Activated naive CD8-positive, alpha-beta T cell treated with anti-CD3 and anti-CD28 coated beads for 36 hours (primary cell): ENCODE results near the gene TADA3. TPM values are rescaled to one million over a fixed set of nuclear protein-coding genes. Genes with fewer than 3 reads are reported as not detected.

Experiments used
- DNase-seq: peaks from one replicate; pipeline ENCODE4 v3.0.0; 2021
- H3K27ac Mint-ChIP-seq: one replicate; pipeline ENCODE4 v1.8.0; 2022; ENCODE audit warnings: mild to moderate bottlenecking, moderate library complexity, mixed read lengths
- H3K27me3 Mint-ChIP-seq: one replicate; pipeline ENCODE4 v1.8.0; 2022; ENCODE audit warnings: mild to moderate bottlenecking, mixed read lengths
- H3K36me3 Mint-ChIP-seq: one replicate; pipeline ENCODE4 v1.8.0; 2021; ENCODE audit warnings: mild to moderate bottlenecking, mixed read lengths
- H3K4me1 Mint-ChIP-seq: one replicate; pipeline ENCODE4 v1.8.0; 2021; ENCODE audit warnings: mixed read lengths
- H3K4me3 Mint-ChIP-seq: one replicate; pipeline ENCODE4 v1.8.0; 2022; ENCODE audit warnings: mild to moderate bottlenecking, moderate library complexity, mixed read lengths
- H3K9me3 Mint-ChIP-seq: one replicate; pipeline ENCODE4 v1.8.0; 2022; ENCODE audit warnings: mixed read lengths
- total RNA-seq, 2 experiments: library from RNA; stranded (reverse); gene quantifications; one replicate each; pipeline ENCODE4 v1.2.3, GENCODE V29; 2021

Gene TADA3, protein sequence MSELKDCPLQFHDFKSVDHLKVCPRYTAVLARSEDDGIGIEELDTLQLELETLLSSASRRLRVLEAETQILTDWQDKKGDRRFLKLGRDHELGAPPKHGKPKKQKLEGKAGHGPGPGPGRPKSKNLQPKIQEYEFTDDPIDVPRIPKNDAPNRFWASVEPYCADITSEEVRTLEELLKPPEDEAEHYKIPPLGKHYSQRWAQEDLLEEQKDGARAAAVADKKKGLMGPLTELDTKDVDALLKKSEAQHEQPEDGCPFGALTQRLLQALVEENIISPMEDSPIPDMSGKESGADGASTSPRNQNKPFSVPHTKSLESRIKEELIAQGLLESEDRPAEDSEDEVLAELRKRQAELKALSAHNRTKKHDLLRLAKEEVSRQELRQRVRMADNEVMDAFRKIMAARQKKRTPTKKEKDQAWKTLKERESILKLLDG
- total RNA-seq = 10 to 100 TPM; 49.5 to 50.8 TPM

DNA sequence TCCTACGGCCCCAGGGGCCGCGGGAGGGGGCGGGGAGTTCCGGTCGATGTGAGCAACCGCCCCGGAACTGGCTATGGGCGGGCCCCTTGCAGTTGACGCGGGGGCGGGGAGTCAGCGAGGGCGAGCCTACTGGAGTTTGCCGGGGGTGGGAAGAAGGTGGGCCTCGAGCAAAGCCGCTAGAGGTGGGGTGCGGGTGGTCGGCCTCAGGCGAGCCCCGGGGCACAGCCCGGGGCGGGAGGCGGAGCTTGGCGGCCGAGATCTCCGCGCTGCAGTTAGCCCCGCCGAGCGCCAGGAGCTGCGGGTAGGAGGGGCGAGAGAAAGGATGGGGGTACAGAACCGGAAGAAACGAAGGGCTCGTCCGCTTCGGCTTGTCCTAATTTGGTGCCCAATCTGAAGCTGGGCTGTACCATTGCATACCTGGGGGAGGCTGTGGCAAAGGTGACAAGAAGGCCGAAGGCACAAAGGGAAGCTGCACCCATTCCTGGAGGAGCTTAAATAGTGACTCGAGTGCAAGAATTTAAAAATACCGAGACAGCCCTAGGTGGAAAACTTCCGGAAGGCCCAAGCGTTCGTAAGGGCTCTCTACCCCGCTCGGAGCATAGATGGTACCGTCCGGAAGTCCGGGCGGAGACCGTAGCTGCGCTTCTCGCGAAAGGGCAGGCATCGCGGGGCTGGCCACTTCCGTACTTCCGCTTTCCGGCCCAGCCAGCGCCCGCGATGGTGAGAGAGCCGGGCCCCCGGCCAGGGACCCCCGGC is at the start of gene TADA3, which contains the start of gene ARPC4:
TSS of gene TADA3 (minus strand) at position 69 of the 756 bp plus-strand sequence. CDS start 1,007 bp downstream, outside the sequence.
TSS of gene ARPC4 (plus strand) at position 678 of the 756 bp plus-strand sequence. CDS start at position 718, 40 bp downstream.
- peaks cover 48% of the 10 kb centered on the region for H3K4me1 Mint-ChIP-seq
- peaks cover 40% of the 10 kb centered on the region for H3K36me3 Mint-ChIP-seq
- peak; percentile 92 for DNase-seq
- H3K9me3 Mint-ChIP-seq = no peaks in the 10 kb centered on the region
- H3K4me3 Mint-ChIP-seq = peak within 1 kb of the TSS; percentile 98
- H3K27ac Mint-ChIP-seq = peak within 1 kb of the TSS; percentile 99
- no peaks in the 10 kb centered on the region for H3K27me3 Mint-ChIP-seq

DNA sequence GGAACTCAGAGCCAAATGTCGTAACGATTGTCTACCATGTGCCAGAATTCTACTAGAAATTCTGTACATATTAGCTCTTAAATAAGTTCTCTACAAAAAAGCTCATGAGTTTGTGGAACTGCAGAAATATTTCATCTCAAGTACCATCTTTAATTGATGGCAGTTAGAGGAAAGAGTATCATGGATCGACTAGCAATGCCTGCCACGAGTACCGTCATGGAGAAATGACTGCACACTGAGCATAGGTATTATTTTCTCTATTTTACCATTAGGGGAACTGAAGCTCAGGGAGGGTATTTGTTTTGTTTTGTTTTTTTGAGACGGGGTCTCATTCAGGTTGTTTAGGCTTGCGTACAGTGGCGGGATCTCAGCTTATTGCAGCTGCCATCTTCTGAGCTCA is 48.7 kb upstream of the TADA3 start:
- Mint-ChIP-seq H3K27me3 (no peaks in the 10 kb centered on the region), H3K4me3 (no peak overlapping the region), H3K9me3 (no peaks in the 10 kb centered on the region), H3K4me1 (peaks cover 26% of the 10 kb centered on the region), H3K27ac (no peak overlapping the region), H3K36me3 (peaks cover 18% of the 10 kb centered on the region)
- DNase-seq = no peak

DNA sequence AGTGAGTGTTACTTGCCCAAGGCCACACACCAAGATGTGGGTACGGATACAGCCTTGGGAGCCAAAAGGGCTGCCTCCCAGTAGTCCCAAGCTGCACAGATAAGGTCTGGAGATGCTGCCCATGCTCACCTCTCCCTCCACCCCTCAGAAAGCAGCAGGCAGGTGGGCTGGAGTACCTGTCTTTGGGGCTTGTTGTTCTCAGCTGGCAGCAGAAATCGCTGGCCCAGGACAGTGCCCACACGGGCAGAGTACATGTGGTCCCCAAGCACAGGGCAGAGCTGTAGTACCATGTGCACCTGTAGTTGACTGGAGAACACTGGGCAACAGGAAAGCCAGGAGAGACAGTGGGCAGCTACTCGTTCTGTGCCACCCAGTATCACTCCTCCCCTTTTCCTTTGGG is 46.6 kb upstream of the TADA3 start:
- Mint-ChIP-seq H3K27me3 (no peaks in the 10 kb centered on the region), H3K9me3 (no peaks in the 10 kb centered on the region), H3K4me1 (peaks cover 13% of the 10 kb centered on the region), H3K36me3 (peaks cover 25% of the 10 kb centered on the region), H3K4me3 (no peak overlapping the region), H3K27ac (no peak overlapping the region)
- no peak for DNase-seq

DNA sequence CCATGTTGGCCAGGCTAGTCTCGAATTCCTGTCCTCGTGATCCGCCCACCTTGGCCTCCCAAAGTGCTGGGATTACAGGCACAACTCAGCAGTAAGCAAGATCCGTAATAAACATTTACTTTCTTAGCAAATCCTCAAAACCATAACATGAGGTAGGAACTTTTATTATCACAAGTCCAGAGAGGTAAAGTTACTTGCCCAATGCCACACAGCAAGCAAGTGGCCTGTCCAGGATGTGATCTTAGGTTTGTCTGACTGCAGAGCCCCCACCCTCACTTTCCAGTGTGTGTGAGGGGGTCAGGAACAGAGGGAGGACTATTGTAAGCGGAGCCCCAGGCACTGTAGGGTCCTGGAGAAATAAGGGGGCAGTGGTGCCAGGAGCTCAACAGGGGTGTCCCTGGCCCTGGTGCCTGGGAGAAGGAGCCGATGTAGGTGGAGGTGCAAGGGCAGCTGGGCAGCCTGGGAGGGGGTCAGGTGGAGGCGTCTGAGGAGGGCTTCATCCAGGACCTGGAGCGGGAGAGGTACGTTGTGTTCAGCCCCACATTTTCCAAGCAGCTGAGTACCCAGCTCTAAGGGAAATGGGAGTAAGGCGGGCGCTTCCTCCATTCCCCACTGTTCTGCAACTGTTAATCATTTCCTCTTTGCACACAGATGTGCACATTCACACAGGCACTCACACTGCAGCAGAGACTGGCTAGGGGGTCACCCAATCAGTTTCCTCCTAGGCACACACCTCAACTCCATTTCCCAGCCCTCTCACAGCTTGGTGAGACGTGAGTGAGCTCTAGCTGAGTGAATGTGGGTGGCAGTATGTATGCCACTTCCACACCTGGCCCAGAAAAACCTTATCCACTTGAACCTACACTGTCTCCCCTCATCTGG is 45.7 kb upstream of the TADA3 start:
- Mint-ChIP-seq H3K27ac (no peak overlapping the region), H3K4me1 (peaks cover 11% of the 10 kb centered on the region), H3K27me3 (no peaks in the 10 kb centered on the region), H3K9me3 (no peaks in the 10 kb centered on the region), H3K4me3 (no peak overlapping the region), H3K36me3 (peaks cover 25% of the 10 kb centered on the region)
- DNase-seq = no peak

DNA sequence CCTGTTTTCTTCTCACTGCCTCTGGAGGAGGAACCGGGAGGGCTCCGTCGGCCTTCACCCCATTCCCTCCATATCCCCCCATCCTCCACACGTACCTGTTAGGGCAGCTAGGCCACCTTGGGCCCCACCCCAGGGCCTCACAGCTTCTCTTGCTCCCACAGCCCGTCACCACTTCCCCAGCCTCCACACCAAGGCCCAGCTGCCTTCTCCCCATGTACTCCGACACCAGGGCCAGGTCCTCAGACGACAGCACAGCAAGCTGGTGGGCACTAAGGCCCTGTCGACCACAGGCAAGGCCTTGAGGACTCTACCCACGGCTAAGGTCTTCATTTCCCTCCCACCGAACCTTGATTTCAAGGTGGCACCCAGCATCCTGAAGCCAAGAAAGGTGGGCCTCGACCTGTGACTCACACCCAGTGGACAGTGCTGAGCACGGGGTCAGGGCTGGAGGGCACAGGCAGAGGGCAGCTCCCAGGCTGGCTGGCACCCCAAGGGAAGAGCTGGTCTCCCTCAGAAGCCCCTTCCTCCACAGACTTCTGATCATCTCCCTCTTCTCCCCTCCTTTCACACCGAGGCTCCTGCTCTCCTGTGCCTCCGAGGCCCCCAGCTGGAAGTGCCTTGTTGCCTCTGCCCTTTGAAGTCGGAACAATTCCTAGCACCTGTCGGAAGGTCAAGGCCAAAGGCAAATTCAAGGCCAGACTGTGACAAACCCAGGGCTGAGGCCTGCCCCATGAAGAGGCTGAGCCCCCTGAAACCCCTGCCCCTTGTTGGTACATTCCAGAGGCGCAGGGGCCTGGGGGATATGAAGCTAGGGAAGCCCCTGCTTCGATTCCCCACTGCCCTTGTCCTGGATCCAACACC is 42.5 kb upstream of the TADA3 start:
- no peak for DNase-seq
- Mint-ChIP-seq H3K9me3 (no peaks in the 10 kb centered on the region), H3K36me3 (peaks cover 14% of the 10 kb centered on the region), H3K27ac (no peak overlapping the region), H3K27me3 (no peaks in the 10 kb centered on the region), H3K4me3 (no peak overlapping the region), H3K4me1 (peaks cover 5% of the 10 kb centered on the region)

DNA sequence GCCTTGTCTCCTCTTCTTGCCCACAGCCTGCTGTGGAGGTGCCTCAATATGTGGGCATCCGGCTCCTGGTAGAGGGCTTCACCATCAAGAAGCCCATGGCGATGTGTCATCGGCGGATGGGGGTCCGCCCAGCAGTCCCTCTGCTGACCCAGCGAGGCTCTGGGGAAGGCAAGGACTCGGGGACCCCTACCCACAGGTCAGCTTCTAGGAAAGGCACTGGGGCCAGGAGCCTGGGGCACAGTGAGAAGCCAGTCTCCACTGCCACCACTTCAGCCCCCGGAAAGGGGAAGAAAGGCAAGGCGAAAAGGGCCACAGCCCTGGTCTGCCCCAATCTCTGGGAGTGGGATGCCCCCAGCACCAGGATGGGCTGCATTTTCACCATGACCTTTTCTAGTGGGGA is 40.8 kb upstream of the TADA3 start:
- Mint-ChIP-seq H3K4me3 (no peak overlapping the region), H3K27ac (no peak overlapping the region), H3K27me3 (no peaks in the 10 kb centered on the region), H3K4me1 (peaks cover 5% of the 10 kb centered on the region), H3K36me3 (peaks cover 14% of the 10 kb centered on the region), H3K9me3 (no peaks in the 10 kb centered on the region)
- DNase-seq = no peak

DNA sequence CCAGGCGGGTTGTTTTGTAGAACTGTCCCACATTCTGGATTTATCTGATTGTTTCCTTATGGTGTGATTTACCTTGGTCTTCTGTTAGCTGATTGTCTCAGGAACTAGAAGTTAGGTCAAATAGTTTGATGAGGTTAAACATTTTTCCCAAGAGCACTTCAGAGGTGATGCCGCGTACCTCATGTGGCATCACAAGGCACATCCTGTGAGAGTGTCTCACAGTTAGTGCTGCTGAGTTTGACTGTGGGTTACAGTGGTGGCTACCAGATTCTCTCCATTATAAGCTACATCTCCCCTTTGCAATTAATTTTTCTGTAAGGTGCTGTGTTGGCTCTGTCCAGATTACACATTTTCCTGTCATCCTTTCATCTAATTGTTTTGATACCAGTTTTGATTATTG is 39.0 kb upstream of the TADA3 start:
- Mint-ChIP-seq H3K36me3 (peaks cover 14% of the 10 kb centered on the region), H3K9me3 (no peaks in the 10 kb centered on the region), H3K4me3 (no peak overlapping the region), H3K27me3 (no peaks in the 10 kb centered on the region), H3K4me1 (peaks cover 5% of the 10 kb centered on the region), H3K27ac (no peak overlapping the region)
- DNase-seq = no peak

DNA sequence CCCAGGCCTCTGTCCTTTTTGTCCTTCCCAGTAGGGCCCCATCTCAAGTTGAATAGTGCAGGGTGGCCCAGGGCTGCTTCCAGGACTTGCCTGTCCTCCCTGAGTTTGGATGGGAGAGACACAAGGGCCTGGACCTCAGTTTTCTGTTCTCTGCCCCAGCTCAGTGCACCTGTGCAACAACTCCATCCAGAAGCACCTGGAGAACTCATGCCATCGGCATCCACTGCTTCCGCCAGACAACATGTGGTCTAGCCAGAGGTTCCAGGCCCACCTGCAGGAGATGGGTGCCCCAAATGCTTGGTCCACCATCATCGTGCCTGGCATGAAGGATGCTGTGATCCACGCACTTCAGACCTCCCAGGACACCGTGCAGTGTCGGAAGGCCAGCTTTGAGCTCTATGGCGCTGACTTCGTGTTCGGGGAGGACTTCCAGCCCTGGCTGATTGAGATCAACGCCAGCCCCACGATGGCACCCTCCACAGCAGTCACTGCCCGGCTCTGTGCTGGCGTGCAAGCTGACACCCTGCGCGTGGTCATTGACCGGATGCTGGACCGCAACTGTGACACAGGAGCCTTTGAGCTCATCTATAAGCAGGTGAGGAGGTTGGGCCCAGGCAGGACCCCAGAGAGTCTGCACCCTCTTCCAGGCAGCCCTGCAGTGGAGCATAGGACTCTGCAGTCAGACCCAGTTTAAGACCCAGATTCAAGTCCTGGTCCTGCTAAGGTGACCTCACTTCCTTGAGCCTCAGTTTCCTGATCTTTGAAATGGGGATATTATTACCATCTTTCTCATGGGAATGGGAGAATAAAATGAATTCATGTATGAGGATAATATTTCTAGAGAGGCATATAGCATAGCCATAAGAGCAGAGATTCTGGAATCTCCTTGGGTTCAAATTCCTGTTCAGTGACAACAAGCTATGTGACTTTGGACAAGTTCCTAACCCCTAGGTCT is 36.8 kb upstream of the TADA3 start:
- no peaks in the 10 kb centered on the region for H3K27me3 Mint-ChIP-seq
- peaks cover 5% of the 10 kb centered on the region for H3K4me1 Mint-ChIP-seq
- H3K4me3 Mint-ChIP-seq = no peak overlapping the region
- H3K27ac Mint-ChIP-seq = no peak overlapping the region
- no peaks in the 10 kb centered on the region for H3K9me3 Mint-ChIP-seq
- H3K36me3 Mint-ChIP-seq = peaks cover 5% of the 10 kb centered on the region
- no peak for DNase-seq

DNA sequence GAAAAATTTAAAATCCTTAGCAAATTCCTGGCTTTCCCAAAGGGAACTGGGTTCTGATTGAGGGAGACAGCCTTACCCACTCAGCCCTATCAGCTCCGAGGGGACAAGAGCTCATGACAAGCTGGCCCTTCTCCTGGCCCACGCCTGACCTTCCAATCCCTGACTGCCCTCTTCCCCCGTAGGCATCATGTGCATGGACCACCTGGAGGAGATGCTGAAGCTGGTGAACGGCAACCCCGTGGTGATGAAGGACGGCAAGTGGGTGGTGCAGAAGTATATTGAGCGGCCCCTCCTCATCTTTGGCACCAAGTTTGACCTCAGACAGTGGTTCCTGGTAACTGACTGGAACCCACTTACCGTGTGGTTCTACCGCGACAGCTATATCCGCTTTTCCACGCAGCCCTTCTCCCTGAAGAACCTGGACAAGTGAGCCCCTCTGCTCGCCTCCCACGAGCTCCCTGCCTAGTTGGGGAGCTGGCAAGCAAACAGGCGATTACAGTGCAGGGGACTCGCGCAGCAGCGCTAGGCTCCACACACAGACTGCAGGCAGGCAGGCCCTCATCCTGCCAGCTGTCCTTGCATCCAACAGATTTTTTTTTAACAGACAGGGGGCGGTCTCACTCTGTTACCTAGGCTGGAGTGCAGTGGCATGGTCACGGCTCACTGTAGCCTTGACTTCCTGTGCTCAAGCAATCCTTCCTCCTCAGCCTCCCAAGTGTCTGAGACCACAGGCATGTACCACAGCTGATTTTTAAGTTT is 34.7 kb upstream of the TADA3 start:
- Mint-ChIP-seq H3K36me3 (peaks cover 5% of the 10 kb centered on the region), H3K27ac (no peak overlapping the region), H3K9me3 (no peaks in the 10 kb centered on the region)

DNA sequence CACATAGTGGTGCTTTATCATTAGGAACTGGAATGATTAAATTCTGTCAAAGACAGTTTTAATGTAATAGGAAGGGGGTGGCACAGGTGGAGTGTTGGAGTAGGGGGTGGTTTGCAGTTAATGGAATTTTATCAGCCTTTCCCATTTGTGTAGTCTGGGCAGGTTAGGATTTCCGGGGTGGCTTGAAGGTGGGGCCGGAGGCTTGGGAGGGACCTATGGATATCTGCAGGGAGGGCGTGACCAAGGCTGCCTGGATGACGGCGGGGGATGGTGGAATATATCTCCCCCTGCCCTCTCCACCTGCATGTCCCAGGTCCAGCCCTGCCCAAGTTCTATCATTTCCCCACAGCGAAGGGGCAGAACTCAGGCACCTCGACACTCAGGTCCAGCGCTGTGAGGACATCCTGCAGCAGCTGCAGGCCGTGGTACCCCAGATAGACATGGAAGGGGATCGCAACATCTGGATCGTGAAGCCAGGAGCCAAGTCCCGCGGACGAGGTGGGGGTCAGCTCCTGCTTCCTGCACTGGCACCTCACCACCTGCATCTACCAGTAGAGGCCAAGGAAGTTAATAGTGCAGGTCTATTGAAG is 33.3 kb upstream of the TADA3 start:
- no peak for DNase-seq
- Mint-ChIP-seq H3K9me3 (no peaks in the 10 kb centered on the region), H3K27me3 (no peaks in the 10 kb centered on the region), H3K4me1 (no peaks in the 10 kb centered on the region), H3K27ac (no peak overlapping the region), H3K4me3 (no peak overlapping the region), H3K36me3 (peaks cover 2% of the 10 kb centered on the region)

More for the DNA sequence above, 34.7 kb upstream of the TADA3 start:
- Mint-ChIP-seq H3K4me1 (peaks cover 5% of the 10 kb centered on the region), H3K4me3 (no peak overlapping the region), H3K27me3 (no peaks in the 10 kb centered on the region)
- DNase-seq = peak; percentile 30

DNA sequence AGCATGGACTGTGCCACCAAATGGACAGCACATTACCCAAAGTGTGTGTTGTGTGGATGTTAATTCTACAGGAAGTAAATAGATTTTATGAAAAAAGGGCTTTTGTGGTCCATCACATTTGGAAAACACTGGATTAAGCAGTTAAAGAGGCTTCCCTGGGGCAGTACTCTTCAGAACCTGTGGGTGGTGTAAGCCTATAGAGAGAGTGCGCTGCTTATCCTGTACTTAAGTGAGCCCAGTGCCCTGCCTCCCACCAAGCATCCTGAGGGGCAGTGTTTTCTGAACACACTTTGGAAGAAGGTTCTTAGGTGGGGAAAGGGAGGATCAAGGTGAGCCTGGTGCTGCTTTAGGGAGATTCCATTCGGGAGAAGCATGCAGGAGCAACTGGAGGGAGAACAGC is 28.7 kb upstream of the TADA3 start:
- Mint-ChIP-seq H3K4me3 (no peak overlapping the region), H3K27me3 (no peaks in the 10 kb centered on the region), H3K27ac (no peak overlapping the region), H3K9me3 (no peaks in the 10 kb centered on the region), H3K36me3 (peaks cover 2% of the 10 kb centered on the region), H3K4me1 (no peaks in the 10 kb centered on the region)
- no peak for DNase-seq

DNA sequence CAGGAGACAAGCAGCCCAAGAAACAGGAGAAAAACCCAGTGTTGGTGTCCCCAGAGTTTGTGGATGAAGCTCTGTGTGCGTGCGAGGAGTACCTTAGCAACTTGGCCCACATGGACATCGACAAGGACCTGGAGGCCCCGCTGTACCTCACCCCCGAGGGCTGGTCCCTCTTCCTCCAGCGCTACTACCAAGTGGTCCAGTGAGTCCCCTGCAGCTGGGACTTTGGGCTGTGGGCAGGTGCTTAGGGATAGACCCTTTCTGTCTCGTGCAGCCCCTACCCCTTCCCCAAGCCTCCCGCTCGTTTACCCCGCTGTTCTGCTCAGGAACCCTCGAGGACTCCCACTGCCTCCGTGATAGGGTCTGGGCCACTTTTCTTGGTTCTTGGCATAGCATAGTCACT is 28.3 kb upstream of the TADA3 start:
- no peak overlapping the region for H3K4me3 Mint-ChIP-seq
- H3K27me3 Mint-ChIP-seq = no peaks in the 10 kb centered on the region
- no peak for DNase-seq
- H3K36me3 Mint-ChIP-seq = peaks cover 2% of the 10 kb centered on the region
- H3K9me3 Mint-ChIP-seq = no peaks in the 10 kb centered on the region
- no peak overlapping the region for H3K27ac Mint-ChIP-seq
- no peaks in the 10 kb centered on the region for H3K4me1 Mint-ChIP-seq
